CD4-positive, CD25-positive, alpha-beta regulatory T cell (primary cell): ENCODE measurements around the gene WRNIP1. TPM values are rescaled to one million over a fixed set of nuclear protein-coding genes. Genes with fewer than 3 reads are reported as not detected.
"Not testable (repeated sequence)": the region's sequence is repeated elsewhere in the genome, so short reads cannot be mapped to it uniquely, and the experiment has no call there.

Experiments used
- ATAC-seq, 2 donors: fragments of 150-1000 bp; cut with Tn5 transposase; one replicate each; pipeline ENCODE4 v1.10.0; 2021; ENCODE audit warnings: low read depth in 2 of 2, moderate number of reproducible peaks in 2 of 2, moderate library complexity in 1 of 2
- DNase-seq, 3 donors: peaks; one replicate each; pipeline versions ENCODE4 v3.0.0 to v3.0.0-alpha.2; 2012 to 2022; ENCODE audit warnings: mixed read lengths in 1 of 3
- H3K27ac ChIP-seq: one replicate; pipeline ENCODE4 v1.7.0; 2013; ENCODE audit warnings: mild to moderate bottlenecking, low read length; ENCODE audit not compliant: insufficient read depth, poor library complexity, severe bottlenecking
- H3K27me3 ChIP-seq: one replicate; pipeline ENCODE4 v1.7.0; 2013; ENCODE audit warnings: low read length; ENCODE audit not compliant: control insufficient read depth, insufficient read depth
- H3K36me3 ChIP-seq: one replicate; pipeline ENCODE4 v1.7.0; 2013; ENCODE audit warnings: mild to moderate bottlenecking, low read length, moderate library complexity; ENCODE audit not compliant: control insufficient read depth, insufficient read depth
- H3K4me1 ChIP-seq: 2 replicates; pipeline ENCODE4 v1.7.0; 2013; ENCODE audit warnings: mild to moderate bottlenecking, low read length; ENCODE audit not compliant: insufficient read depth, control insufficient read depth, poor library complexity, severe bottlenecking
- H3K4me3 ChIP-seq: one replicate; pipeline ENCODE4 v1.7.0; 2013; ENCODE audit warnings: low read depth, mild to moderate bottlenecking, low read length, moderate library complexity
- H3K9me3 ChIP-seq, 2 experiments: 1 replicate in 1 of 2; 2 replicates in 1 of 2; pipeline ENCODE4 v1.7.0; 2013; ENCODE audit warnings: low read length in 2 of 2, mild to moderate bottlenecking in 1 of 2, moderate library complexity in 1 of 2; ENCODE audit not compliant: control insufficient read depth in 2 of 2
- H3K27ac Mint-ChIP-seq, 3 donors: one replicate each; pipeline ENCODE4 v1.8.0; 2020 to 2022; ENCODE audit warnings: mild to moderate bottlenecking in 3 of 3, mixed read lengths in 3 of 3, moderate library complexity in 2 of 3
- H3K27me3 Mint-ChIP-seq: one replicate; pipeline ENCODE4 v1.8.0; 2022; ENCODE audit warnings: mild to moderate bottlenecking, mixed read lengths
- H3K36me3 Mint-ChIP-seq: one replicate; pipeline ENCODE4 v1.8.0; 2020; ENCODE audit warnings: mixed read lengths
- H3K4me1 Mint-ChIP-seq, 4 donors: one replicate each; pipeline ENCODE4 v1.8.0; 2020 to 2022; ENCODE audit warnings: mixed read lengths in 4 of 4, mild to moderate bottlenecking in 1 of 4
- H3K4me3 Mint-ChIP-seq, 4 donors: one replicate each; pipeline ENCODE4 v1.8.0; 2020 to 2022; ENCODE audit warnings: mild to moderate bottlenecking in 4 of 4, mixed read lengths in 4 of 4, moderate library complexity in 3 of 4
- H3K9me3 Mint-ChIP-seq, 7 donors: one replicate each; pipeline ENCODE4 v1.8.0; 2020 to 2022; ENCODE audit warnings: mixed read lengths in 7 of 7, mild to moderate bottlenecking in 3 of 7, moderate library complexity in 2 of 7
- polyA plus RNA-seq, 4 donors: library from polyadenylated mRNA; unstranded; fragments of 300-500 nt; fragmentation: Illumina TruSeq; gene quantifications; one replicate each; pipeline ENCODE4 v1.2.3, GENCODE V29; 2021
- total RNA-seq: library from RNA; stranded (reverse); gene quantifications from one replicate; pipeline ENCODE4 v1.2.3, GENCODE V29; 2022

Gene WRNIP1
- total and polyA plus RNA-seq, 5 donors from 2014 or later: 29.6 to 36.7 (median 31.5) TPM

- no peak for DNase-seq
- Mint-ChIP-seq H3K4me1 (peaks cover 0 to 8% (median 2%) of the 10 kb centered on the region in 4 donors), H3K27ac (no peak overlapping the region), H3K36me3 (peaks cover 2% of the 10 kb centered on the region), H3K9me3 (no peaks in the 10 kb centered on the region), H3K4me3 (no peak overlapping the region), H3K27me3 (no peaks in the 10 kb centered on the region)
- no peak for ATAC-seq
- Histone ChIP-seq H3K27ac (no peak overlapping the region), H3K4me3 (no peak overlapping the region), H3K9me3 (no peaks in the 10 kb centered on the region), H3K4me1 (no peaks in the 10 kb centered on the region), H3K36me3 (no peaks in the 10 kb centered on the region), H3K27me3 (no peaks in the 10 kb centered on the region)
Observed at GRCh38 chr6:2799936-2800527, 34.8 kb downstream of the WRNIP1 start.

DNA sequence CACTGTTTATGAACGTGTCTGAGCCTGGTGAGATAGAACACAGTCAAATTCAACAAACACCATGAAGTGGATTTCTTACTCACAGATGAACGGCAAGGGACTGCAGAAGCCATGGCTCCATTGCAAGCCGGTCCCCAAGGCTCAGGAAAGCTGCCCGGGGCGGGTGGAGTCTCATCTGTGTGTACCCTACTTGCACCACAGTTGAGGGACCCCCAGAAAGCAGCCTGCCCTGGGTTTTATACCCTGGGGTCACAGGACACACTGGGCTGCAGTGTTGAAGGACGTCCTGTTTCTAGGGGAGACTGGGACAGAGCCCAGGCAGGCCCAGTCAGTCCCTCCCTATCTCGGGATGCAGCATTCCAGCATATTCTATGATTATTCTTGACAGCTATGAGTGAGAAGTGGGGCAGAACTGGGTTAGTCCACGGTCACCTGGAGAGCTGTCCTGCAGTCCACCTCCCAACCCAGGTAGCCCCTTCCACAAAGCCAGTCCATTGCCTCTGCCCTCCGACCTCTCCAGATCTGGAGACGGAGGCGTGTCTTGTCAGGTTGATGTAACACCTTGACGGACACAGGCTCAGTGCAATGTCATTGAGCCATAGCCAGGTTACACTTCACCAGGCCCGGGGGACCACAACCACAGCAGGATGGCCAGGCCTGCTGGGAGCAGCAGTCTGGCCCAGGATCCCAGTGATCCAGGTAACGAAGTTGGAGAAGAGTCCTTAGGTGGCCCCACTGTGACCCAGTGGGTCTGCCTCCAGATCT, 35.5 kb downstream of the WRNIP1 start:
- Histone ChIP-seq H3K27ac (no peak overlapping the region), H3K27me3 (no peaks in the 10 kb centered on the region), H3K36me3 (no peaks in the 10 kb centered on the region), H3K4me3 (no peak overlapping the region), H3K9me3 (no peaks in the 10 kb centered on the region), H3K4me1 (no peaks in the 10 kb centered on the region)
- H3K36me3 Mint-ChIP-seq: peaks cover 2% of the 10 kb centered on the region
- DNase-seq: no peak
- peaks cover 0 to 8% (median 3%) of the 10 kb centered on the region in 4 donors for H3K4me1 Mint-ChIP-seq
- no peak for ATAC-seq
- H3K27me3 Mint-ChIP-seq: no peaks in the 10 kb centered on the region
- no peaks in the 10 kb centered on the region for H3K9me3 Mint-ChIP-seq
- no peak overlapping the region for H3K27ac Mint-ChIP-seq
- H3K4me3 Mint-ChIP-seq: no peak overlapping the region

DNA sequence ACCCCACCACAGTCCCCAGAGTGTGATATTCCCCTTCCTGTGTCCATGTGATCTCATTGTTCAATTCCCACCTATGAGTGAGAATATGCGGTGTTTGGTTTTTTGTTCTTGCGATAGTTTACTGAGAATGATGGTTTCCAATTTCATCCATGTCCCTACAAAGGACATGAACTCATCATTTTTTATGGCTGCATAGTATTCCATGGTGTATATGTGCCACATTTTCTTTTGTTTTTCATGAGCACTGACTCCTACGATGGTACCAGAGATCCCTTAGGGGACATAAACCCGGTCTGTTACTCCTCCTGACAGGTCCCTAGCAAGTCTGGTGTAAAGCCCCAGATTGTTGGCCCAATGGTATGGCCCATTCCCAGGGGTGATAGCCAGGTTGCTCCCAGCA, 36.5 kb downstream of the WRNIP1 start:
- not testable (repeated sequence) for H3K27me3 ChIP-seq, H3K27ac ChIP-seq, DNase-seq, H3K36me3 ChIP-seq, ATAC-seq, H3K4me1 ChIP-seq, H3K4me1 Mint-ChIP-seq, H3K4me3 ChIP-seq, H3K27ac Mint-ChIP-seq, H3K9me3 ChIP-seq, H3K27me3 Mint-ChIP-seq, H3K36me3 Mint-ChIP-seq, H3K4me3 Mint-ChIP-seq, H3K9me3 Mint-ChIP-seq

DNA sequence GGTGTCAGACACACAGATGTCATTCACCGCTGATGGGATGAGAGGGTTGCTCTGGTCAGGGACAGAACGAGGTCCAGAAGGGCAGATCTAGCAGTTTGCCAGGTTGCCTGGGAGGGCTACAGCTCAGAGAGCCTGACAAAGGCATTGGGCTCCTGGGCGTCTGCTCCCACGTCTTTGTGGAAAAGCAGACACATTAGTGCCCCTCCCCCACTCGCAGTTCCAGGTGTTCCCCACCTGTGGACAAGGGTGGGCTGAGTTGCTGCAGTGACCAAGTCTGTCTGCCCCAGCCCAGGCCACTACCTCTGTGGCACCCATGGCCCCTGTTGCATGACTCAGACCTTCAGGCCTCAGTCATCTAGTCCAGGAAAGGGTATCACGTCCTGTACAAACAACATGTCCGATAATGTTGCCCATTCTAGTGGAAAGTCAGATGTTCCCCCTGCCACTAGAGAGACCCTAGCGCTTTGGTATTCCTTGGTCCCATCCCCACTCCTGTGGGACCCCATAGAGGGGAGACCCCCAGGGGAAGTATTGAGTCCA, 37.4 kb downstream of the WRNIP1 start:
- no peaks in the 10 kb centered on the region for H3K27me3 ChIP-seq
- no peak for DNase-seq
- no peaks in the 10 kb centered on the region for H3K36me3 ChIP-seq
- Mint-ChIP-seq H3K9me3 (no peaks in the 10 kb centered on the region), H3K4me3 (no peak overlapping the region), H3K27me3 (no peaks in the 10 kb centered on the region), H3K4me1 (peaks cover 0 to 9% (median 1%) of the 10 kb centered on the region in 4 donors), H3K27ac (no peak overlapping the region), H3K36me3 (peaks cover 3% of the 10 kb centered on the region)
- H3K4me1 ChIP-seq: no peaks in the 10 kb centered on the region
- H3K4me3 ChIP-seq: no peak overlapping the region
- H3K9me3 ChIP-seq: no peaks in the 10 kb centered on the region
- ATAC-seq: no peak
- H3K27ac ChIP-seq: no peak overlapping the region

DNA sequence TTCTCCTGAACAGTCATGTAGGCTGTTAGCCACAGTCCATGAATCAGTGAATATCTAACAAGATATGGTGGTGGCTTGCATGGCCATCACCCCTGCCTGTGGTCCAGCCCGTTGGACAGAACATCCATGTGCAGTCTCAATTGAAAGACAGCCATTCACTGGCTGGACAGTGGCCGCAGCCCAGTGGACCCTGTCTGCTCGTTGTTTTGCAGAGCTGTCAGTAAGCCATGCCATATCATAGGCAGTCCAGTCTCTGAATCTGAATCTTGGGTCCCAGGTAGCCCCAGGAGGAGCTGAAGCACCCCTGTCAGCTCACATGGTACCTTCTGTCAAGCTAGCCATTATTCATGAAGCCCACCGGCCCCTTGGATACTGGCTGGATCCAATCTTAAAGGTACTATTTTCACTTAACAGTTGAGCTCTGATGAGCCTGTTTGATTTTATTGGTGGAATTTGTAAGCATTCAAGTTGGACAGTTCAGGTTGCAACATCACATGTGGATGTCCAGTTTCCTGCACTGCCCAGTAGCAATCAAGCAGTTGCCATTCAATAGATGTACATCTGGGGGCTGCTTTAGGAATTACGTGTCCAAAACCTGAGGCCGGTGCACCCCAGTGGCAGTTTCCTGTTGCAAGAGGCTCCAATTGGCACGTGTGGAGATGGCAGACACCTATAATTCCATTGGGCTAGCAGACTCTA, 38.7 kb downstream of the WRNIP1 start:
- H3K4me3 Mint-ChIP-seq: no peak overlapping the region
- H3K36me3 Mint-ChIP-seq: peaks cover 3% of the 10 kb centered on the region
- no peak overlapping the region for H3K4me3 ChIP-seq
- no peaks in the 10 kb centered on the region for H3K27me3 ChIP-seq
- no peaks in the 10 kb centered on the region for H3K4me1 ChIP-seq
- peak overlapping the region in 1 of 3 donors; percentile 38 for H3K27ac Mint-ChIP-seq
- peaks cover 0 to 11% (median 1%) of the 10 kb centered on the region in 4 donors for H3K4me1 Mint-ChIP-seq
- H3K27ac ChIP-seq: no peak overlapping the region
- no peaks in the 10 kb centered on the region for H3K36me3 ChIP-seq
- H3K9me3 Mint-ChIP-seq: peaks cover 0 to 1% (median 0%) of the 10 kb centered on the region in 7 donors
- ATAC-seq (no peak), DNase-seq (no peak)
- H3K9me3 ChIP-seq: no peaks in the 10 kb centered on the region
- H3K27me3 Mint-ChIP-seq: no peaks in the 10 kb centered on the region

DNA sequence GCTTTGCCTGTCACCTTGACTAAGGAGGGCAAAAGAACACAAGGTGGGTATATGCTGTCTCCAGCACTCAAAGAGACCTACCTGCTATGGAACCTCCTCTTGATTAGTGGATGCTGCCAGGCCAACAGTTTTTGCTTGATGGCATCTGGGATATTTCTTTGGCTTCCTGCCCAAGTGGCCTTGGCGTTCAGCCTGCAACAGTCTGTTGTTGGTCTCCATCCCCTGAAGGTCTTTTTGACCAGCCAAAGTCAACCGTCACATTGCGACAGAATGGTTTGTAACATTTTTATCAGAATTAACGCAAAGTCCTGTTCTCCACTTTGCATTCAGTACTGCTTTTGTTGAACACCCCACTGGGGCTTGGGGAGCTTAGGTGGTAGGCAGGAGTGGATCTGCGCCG, 39.3 kb downstream of the WRNIP1 start:
- Mint-ChIP-seq H3K4me1 (peaks cover 0 to 10% (median 2%) of the 10 kb centered on the region in 4 donors), H3K27me3 (no peaks in the 10 kb centered on the region), H3K36me3 (peaks cover 3% of the 10 kb centered on the region), H3K4me3 (no peak overlapping the region), H3K9me3 (peaks cover 0 to 1% (median 0%) of the 10 kb centered on the region in 7 donors), H3K27ac (no peak overlapping the region)
- Histone ChIP-seq H3K27ac (no peak overlapping the region), H3K4me1 (no peaks in the 10 kb centered on the region), H3K9me3 (no peaks in the 10 kb centered on the region), H3K27me3 (no peaks in the 10 kb centered on the region), H3K4me3 (no peak overlapping the region), H3K36me3 (no peaks in the 10 kb centered on the region)
- DNase-seq: no peak
- no peak for ATAC-seq

DNA sequence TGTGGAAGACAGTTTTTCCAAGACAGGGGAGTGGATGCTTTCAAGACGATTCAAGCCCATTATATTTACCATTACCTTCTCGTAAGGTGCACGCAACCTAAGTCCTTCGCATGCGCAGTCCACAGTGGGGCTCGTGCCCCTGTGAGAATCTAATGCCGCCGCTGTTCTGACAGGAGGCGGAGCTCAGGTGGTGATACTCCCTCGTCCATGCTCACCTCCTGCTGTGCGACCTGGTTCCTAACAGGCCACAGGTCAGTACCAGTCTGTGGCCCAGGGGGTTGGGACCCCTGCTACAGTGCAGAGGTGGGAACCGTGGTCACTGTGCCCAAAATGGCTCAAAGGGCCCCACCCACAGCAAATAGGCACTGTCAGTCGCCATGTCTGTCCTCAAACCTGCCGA, 39.8 kb downstream of the WRNIP1 start:
- Histone ChIP-seq H3K4me1 (no peaks in the 10 kb centered on the region), H3K4me3 (no peak overlapping the region), H3K9me3 (no peaks in the 10 kb centered on the region), H3K36me3 (no peaks in the 10 kb centered on the region), H3K27ac (no peak overlapping the region), H3K27me3 (no peaks in the 10 kb centered on the region)
- ATAC-seq (no peak), DNase-seq (no peak)
- no peak overlapping the region for H3K27ac Mint-ChIP-seq
- peaks cover 3% of the 10 kb centered on the region for H3K36me3 Mint-ChIP-seq
- H3K4me1 Mint-ChIP-seq: peaks cover 0 to 15% (median 4%) of the 10 kb centered on the region in 4 donors
- H3K27me3 Mint-ChIP-seq: no peaks in the 10 kb centered on the region
- peaks cover 0 to 1% (median 0%) of the 10 kb centered on the region in 7 donors for H3K9me3 Mint-ChIP-seq
- no peak overlapping the region for H3K4me3 Mint-ChIP-seq
